Fibroblast of peridontal ligament (primary cell): ENCODE results near the gene TP73.
"Not testable (repeated sequence)": the region's sequence is repeated elsewhere in the genome, so short reads cannot be mapped to it uniquely, and the experiment has no call there.

Source experiments
- DNase-seq: peaks from one replicate; pipeline ENCODE4 v3.0.0-alpha.2; 2010; ENCODE audit errors: extremely low read depth

TP73 gene

GRCh38 chr1:3618881-3619671, 33.2 kb upstream of the TP73 start:
- DNase-seq, result peak; percentile 80

GRCh38 chr1:3620708-3621107, 31.6 kb upstream of the TP73 start:
- DNase-seq, result no peak

GRCh38 chr1:3621151-3621671, 31.1 kb upstream of the TP73 start:
- peak; percentile 13 for DNase-seq

GRCh38 chr1:3622102-3622501, 30.2 kb upstream of the TP73 start:
- DNase-seq, result not testable (repeated sequence)

GRCh38 chr1:3623441-3624199, 28.7 kb upstream of the TP73 start:
- DNase-seq, result no peak

- DNase-seq, result peak; percentile 89
These were observed 27.8 kb upstream of the TP73 start, which contains the start of gene TPRG1L for GRCh38 chr1:3624200-3625136. TSS of gene TPRG1L (plus strand) at chr1:3625015. CDS start at chr1:3625073, 58 bp downstream.

GRCh38 chr1:3625151-3625907, 27.0 kb upstream of the TP73 start:
- no peak for DNase-seq

- no peak for DNase-seq
These were observed 26.3 kb upstream of the TP73 start for GRCh38 chr1:3626025-3626424.

- no peak for DNase-seq
These were observed 24.6 kb upstream of the TP73 start for GRCh38 chr1:3627515-3628253.

GRCh38 chr1:3628445-3628844, 23.9 kb upstream of the TP73 start:
- no peak for DNase-seq

GRCh38 chr1:3629561-3630160, 22.7 kb upstream of the TP73 start:
- DNase-seq, result no peak

- DNase-seq, result no peak
These were observed 22.1 kb upstream of the TP73 start for GRCh38 chr1:3630161-3630611.

GRCh38 chr1:3630914-3631313, 21.4 kb upstream of the TP73 start:
- no peak for DNase-seq

- DNase-seq, result no peak
These were observed 20.7 kb upstream of the TP73 start for GRCh38 chr1:3631320-3632260.

GRCh38 chr1:3632298-3632697, 20.0 kb upstream of the TP73 start:
- DNase-seq, result no peak

GRCh38 chr1:3632716-3633343, 19.5 kb upstream of the TP73 start:
- no peak for DNase-seq

- no peak for DNase-seq
These were observed 18.8 kb upstream of the TP73 start for GRCh38 chr1:3633344-3634058.
